Thyroid gland (tissue), 4 donors: ENCODE results near the gene ZNHIT1. TPM values are rescaled to one million over a fixed set of nuclear protein-coding genes. Genes with fewer than 3 reads are reported as not detected.

Experiments
- DNase-seq, 2 donors: peaks; one replicate each; pipeline ENCODE4 v3.0.0-alpha.2; 2019
- H3K27ac ChIP-seq, 3 donors: fragments of 200-600 bp; sonication (generic); 1 replicate in 2 of 3; 2 replicates in 1 of 3; pipeline ENCODE4 v1.5.1; 2016 to 2019; ENCODE audit warnings: mild to moderate bottlenecking in 1 of 3, moderate library complexity in 1 of 3
- H3K27me3 ChIP-seq: fragments of 200-600 bp; sonication (generic); one replicate; pipeline ENCODE4 v1.5.1; 2019
- H3K36me3 ChIP-seq, 2 donors: fragments of 200-600 bp; sonication (generic); one replicate each; pipeline ENCODE4 v1.5.1; 2016 to 2019
- H3K4me1 ChIP-seq, 2 donors: fragments of 200-600 bp; sonication (generic); one replicate each; pipeline ENCODE4 v1.5.1; 2017 to 2019
- H3K4me3 ChIP-seq, 3 donors: fragments of 200-600 bp; sonication (generic); replicated peaks in 1 of 3; 1 replicate in 2 of 3; 2 replicates in 1 of 3; pipeline ENCODE4 v1.5.1; 2016; ENCODE audit warnings: mild to moderate bottlenecking in 1 of 3
- H3K9me3 ChIP-seq: fragments of 200-600 bp; sonication (generic); one replicate; pipeline ENCODE4 v1.5.1; 2017
- POLR2A ChIP-seq, 2 donors: fragments of 450-650 bp; IDR thresholded peaks; one replicate each; pipeline ENCODE4 v1.6.1; 2017; ENCODE audit warnings: antibody characterized with exemption in 2 of 2, mild to moderate bottlenecking in 2 of 2, moderate library complexity in 1 of 2
- WGBS, 2 donors: methylation state at CpG; one replicate each; pipeline ENCODE4 v1.1.5; 2017; 5-methylcytosine and 5-hydroxymethylcytosine counted together
- intact Hi-C: fragments of 100-400 bp; cut with DNase I; formaldehyde crosslinking; loops from one replicate; pipeline ENCODE4 v1.15.1; 2023
- total RNA-seq, 4 donors: library from RNA; depleted of rRNA; stranded (reverse); fragments of >200 nt; gene quantifications; one replicate each; pipeline ENCODE4 v1.2.3, GENCODE V29; 2016
- TF ChIP-seq, protein P1 (sequence below), 6 experiments: fragments of 200-600 bp in 3 of 6; fragments of 450-650 bp in 3 of 6; sonication (generic) in 3 of 6; IDR thresholded peaks; one replicate each; pipeline ENCODE4 v1.5.1; 2016 to 2019; ENCODE audit warnings: antibody characterized with exemption in 6 of 6, mild to moderate bottlenecking in 2 of 6, inconsistent platforms in 1 of 6, moderate library complexity in 1 of 6

Gene ZNHIT1
- total RNA-seq, 4 donors from 2014 or later = 71.5 to 141 (median 107) TPM

- TF ChIP-seq, protein P1, sequence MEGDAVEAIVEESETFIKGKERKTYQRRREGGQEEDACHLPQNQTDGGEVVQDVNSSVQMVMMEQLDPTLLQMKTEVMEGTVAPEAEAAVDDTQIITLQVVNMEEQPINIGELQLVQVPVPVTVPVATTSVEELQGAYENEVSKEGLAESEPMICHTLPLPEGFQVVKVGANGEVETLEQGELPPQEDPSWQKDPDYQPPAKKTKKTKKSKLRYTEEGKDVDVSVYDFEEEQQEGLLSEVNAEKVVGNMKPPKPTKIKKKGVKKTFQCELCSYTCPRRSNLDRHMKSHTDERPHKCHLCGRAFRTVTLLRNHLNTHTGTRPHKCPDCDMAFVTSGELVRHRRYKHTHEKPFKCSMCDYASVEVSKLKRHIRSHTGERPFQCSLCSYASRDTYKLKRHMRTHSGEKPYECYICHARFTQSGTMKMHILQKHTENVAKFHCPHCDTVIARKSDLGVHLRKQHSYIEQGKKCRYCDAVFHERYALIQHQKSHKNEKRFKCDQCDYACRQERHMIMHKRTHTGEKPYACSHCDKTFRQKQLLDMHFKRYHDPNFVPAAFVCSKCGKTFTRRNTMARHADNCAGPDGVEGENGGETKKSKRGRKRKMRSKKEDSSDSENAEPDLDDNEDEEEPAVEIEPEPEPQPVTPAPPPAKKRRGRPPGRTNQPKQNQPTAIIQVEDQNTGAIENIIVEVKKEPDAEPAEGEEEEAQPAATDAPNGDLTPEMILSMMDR (IDR thresholded peaks at IDR 0.05) = no peak
- TF ChIP-seq POLR2A (IDR thresholded peaks at IDR 0.05) = no peak
- peaks cover 14 to 18% of the 10 kb centered on the region in 2 donors for H3K36me3 ChIP-seq
- no peaks in the 10 kb centered on the region for H3K9me3 ChIP-seq
- intact Hi-C loops = no loop called here
- H3K4me1 ChIP-seq = peaks cover 0 to 8% of the 10 kb centered on the region in 2 donors
- WGBS, 2 donors = 88 to 89% methylated on average over 32 of the region's 32 CpGs
- H3K27ac ChIP-seq = no peak overlapping the region
- no peak overlapping the region for H3K4me3 ChIP-seq
- no peak for DNase-seq
- H3K27me3 ChIP-seq = peaks cover 8% of the 10 kb centered on the region
Measured at GRCh38 chr7:101205901-101206664, 11.9 kb upstream of the ZNHIT1 start.

- peaks cover 19 to 22% of the 10 kb centered on the region in 2 donors for H3K36me3 ChIP-seq
- TF ChIP-seq, protein P1 (IDR thresholded peaks at IDR 0.05) = no peak
- TF ChIP-seq POLR2A (IDR thresholded peaks at IDR 0.05) = no peak
- WGBS, 2 donors = 90 to 93% methylated on average over 19 of the region's 19 CpGs
- intact Hi-C loops = no loop called here
- peaks cover 8% of the 10 kb centered on the region for H3K27me3 ChIP-seq
- H3K4me1 ChIP-seq = peaks cover 0 to 7% of the 10 kb centered on the region in 2 donors
- no peak overlapping the region for H3K4me3 ChIP-seq
- no peak for DNase-seq
- H3K9me3 ChIP-seq = no peaks in the 10 kb centered on the region
- H3K27ac ChIP-seq = no peak overlapping the region
Measured at GRCh38 chr7:101206665-101207042, 11.3 kb upstream of the ZNHIT1 start.

DNA sequence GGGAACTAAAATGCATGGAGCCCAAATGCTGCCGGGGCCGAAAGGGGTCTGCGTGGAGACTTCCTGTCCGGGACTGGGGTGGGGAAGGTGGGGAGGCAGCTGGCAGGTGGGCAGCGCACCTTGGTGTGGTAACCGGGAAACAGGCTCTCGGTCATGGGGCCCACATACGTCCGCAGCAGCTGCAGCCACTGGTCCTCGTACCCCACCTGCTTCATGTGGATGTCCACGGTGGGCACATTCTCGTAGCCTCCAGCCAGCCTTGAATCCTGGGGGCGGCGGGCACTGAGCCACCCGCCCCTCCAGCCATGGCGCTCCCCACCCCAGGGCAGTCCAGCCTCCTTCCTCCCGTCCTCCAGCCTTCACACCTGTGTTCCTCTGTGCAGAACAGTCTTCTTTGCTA is 10.5 kb upstream of the ZNHIT1 start:
- TF ChIP-seq, protein P1 (IDR thresholded peaks at IDR 0.05) = no peak
- TF ChIP-seq POLR2A (IDR thresholded peaks at IDR 0.05) = no peak
- WGBS, 2 donors = 94 to 98% methylated on average over 6 to 15 of the region's 17 CpGs
- Histone ChIP-seq H3K27me3 (peaks cover 4% of the 10 kb centered on the region), H3K27ac (no peak overlapping the region), H3K9me3 (no peaks in the 10 kb centered on the region), H3K4me1 (no peaks in the 10 kb centered on the region), H3K36me3 (peaks cover 27 to 29% of the 10 kb centered on the region in 2 donors), H3K4me3 (no peak overlapping the region)
- DNase-seq = no peak
- intact Hi-C loops = no loop called here

- Histone ChIP-seq H3K36me3 (peaks cover 27 to 35% of the 10 kb centered on the region in 2 donors), H3K9me3 (no peaks in the 10 kb centered on the region), H3K27ac (no peak overlapping the region), H3K27me3 (no peaks in the 10 kb centered on the region), H3K4me1 (no peaks in the 10 kb centered on the region), H3K4me3 (no peak overlapping the region)
- intact Hi-C loops = no loop called here
- 96% methylated on average over 14 of the region's 14 CpGs for WGBS, 2 donors
- no peak for DNase-seq
- TF ChIP-seq, protein P1 (IDR thresholded peaks at IDR 0.05) = no peak
- no peak for TF ChIP-seq POLR2A (IDR thresholded peaks at IDR 0.05)
Measured at GRCh38 chr7:101208794-101209193, 9.2 kb upstream of the ZNHIT1 start.

DNA sequence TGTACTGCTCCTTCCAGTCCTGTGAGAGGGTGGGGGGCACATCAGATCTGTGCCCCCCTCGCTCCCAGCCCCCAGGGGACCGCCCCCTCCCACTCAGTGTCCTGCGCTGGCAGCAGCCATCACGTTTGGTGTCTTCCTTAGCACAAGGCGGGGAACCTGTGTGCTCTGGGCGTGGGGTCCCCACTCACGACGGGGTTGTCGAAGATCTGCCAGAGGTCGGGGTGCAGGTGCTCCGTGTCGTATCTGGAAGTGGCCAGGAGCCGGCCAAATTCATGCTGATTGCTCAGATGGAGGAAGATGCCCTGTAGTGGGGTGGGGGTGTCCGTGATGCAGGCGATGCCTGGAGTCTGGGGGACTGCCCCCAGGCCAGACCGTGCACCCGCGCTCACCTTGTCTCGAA is 7.8 kb upstream of the ZNHIT1 start:
- H3K9me3 ChIP-seq = no peaks in the 10 kb centered on the region
- no peak for DNase-seq
- TF ChIP-seq POLR2A (IDR thresholded peaks at IDR 0.05) = no peak
- TF ChIP-seq, protein P1 (IDR thresholded peaks at IDR 0.05) = no peak
- H3K27me3 ChIP-seq = no peaks in the 10 kb centered on the region
- no peak overlapping the region for H3K4me3 ChIP-seq
- H3K27ac ChIP-seq = no peak overlapping the region
- WGBS, 2 donors = 89 to 95% methylated on average over 11 to 16 of the region's 19 CpGs
- H3K4me1 ChIP-seq = no peaks in the 10 kb centered on the region
- intact Hi-C loops = no loop called here
- peaks cover 31 to 35% of the 10 kb centered on the region in 2 donors for H3K36me3 ChIP-seq
